Measurements from ENCODE around the gene BBC3. TPM values are rescaled to one million over a fixed set of nuclear protein-coding genes. Genes with fewer than 3 reads are reported as not detected.
A peak's percentile ranks its signal among the peaks of the same experiment; 100 is the strongest.

BBC3 gene
- polyA plus RNA-seq, 1 donor from 2014 or later = 15.6 TPM

DNA sequence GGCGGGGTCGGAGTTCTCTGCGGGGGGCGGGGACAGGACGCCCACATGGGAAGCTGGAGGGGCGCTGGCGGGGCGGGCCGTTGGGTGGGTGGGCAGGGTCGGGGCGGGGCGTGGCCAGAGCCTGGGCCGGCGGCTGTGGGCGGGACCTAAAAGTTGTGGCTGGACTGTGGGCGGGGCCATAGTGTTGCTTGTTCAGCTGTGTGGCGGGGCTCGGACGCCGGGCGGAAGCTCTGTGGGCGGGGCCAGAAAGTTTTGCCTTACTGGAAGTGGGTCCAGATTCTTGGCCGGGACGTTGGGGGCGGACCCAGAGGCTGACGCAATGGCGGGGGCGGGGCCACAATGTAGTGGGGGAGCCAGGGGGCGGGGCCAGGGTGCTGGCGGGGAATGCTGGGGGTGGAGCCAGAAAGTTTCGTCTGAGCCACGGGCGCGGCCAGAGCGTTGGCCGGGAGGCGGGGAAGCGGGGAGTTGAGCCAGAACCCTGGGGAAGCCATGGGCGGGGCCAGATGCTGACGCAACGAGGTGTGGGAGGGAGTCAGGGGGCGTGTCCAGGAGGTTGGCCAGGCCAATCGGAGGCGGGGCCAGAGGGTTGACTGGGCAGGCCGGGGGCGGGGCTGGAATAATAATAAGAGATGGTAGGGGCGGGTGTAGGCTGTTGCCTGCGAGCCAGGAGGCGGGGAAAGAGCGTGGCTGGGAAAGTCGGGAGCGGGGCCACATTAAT is 25.9 kb upstream of the BBC3 start:
- Histone ChIP-seq H3K9ac (ENCODE audit: low read length) (peak overlapping the region; percentile 81), H3K27ac (ENCODE audit: low read length) (peak overlapping the region; percentile 95), H3K4me2 (ENCODE audit: low read length) (no peak overlapping the region)

More for the DNA sequence above, 25.9 kb upstream of the BBC3 start:
- no peaks in the 10 kb centered on the region for H3F3A ChIP-seq (ENCODE audit: insufficient read depth, low read length, poor library complexity, severe bottlenecking)
- TF ChIP-seq MXI1 (conservative IDR thresholded peaks at IDR 0.05; ENCODE audit: poor library complexity, severe bottlenecking) (no peak), REST (IDR thresholded peaks at IDR 0.05; ENCODE audit: borderline replicate concordance) (no peak), TAF1 (IDR thresholded peaks at IDR 0.05; ENCODE audit: low read depth) (no peak), POLR2AphosphoS5 (IDR thresholded peaks at IDR 0.05) (no peak), CTCF (IDR thresholded peaks at IDR 0.05; ENCODE audit: poor library complexity, severe bottlenecking) (no peak)
- H3K9me2 ChIP-seq (ENCODE audit: insufficient read depth, low read length) = no peaks in the 10 kb centered on the region
- no peaks in the 10 kb centered on the region for H3K9me3 ChIP-seq (ENCODE audit: low read length)
- no peaks in the 10 kb centered on the region for H4K20me1 ChIP-seq (ENCODE audit: insufficient read depth)
- no peaks in the 10 kb centered on the region for H3K79me2 ChIP-seq (replicated peaks; ENCODE audit: insufficient read depth, low read length)
- no peak overlapping the region for H2AFZ ChIP-seq (ENCODE audit: low read depth, low read length)
- H3K36me3 ChIP-seq (ENCODE audit: insufficient read depth, low read length) = no peaks in the 10 kb centered on the region
- H3K27me3 ChIP-seq (ENCODE audit: insufficient read depth, low read depth, low read length) = no peaks in the 10 kb centered on the region
- H3K4me3 ChIP-seq (ENCODE audit: low read length) = peak overlapping the region; percentile 70

Data from neural cell (in vitro differentiated cells).